H9 (cell line): Measurements from ENCODE around the gene NKD1. TPM values are rescaled to one million over a fixed set of nuclear protein-coding genes. Genes with fewer than 3 reads are reported as not detected.

Source experiments
- DNase-seq: peaks from one replicate; pipeline ENCODE4 v3.0.0-alpha.2; 2017
- H2AFZ ChIP-seq: one replicate; pipeline ENCODE4 v1.6.1; 2013; ENCODE audit warnings: mild to moderate bottlenecking, low read length, control low read depth, moderate library complexity
- H2AK5ac ChIP-seq: 2 replicates; pipeline ENCODE4 v1.6.1; 2013; ENCODE audit warnings: low read length, control low read depth, mixed read lengths; ENCODE audit not compliant: insufficient read length
- H2BK120ac ChIP-seq: one replicate; pipeline ENCODE4 v1.6.1; 2013; ENCODE audit warnings: low read depth, mild to moderate bottlenecking, low read length, control low read depth, inconsistent platforms; ENCODE audit not compliant: poor library complexity, severe bottlenecking
- H2BK12ac ChIP-seq: 2 replicates; pipeline ENCODE4 v1.6.1; 2013; ENCODE audit warnings: low read length, control low read depth, mixed read lengths, low read depth; ENCODE audit not compliant: insufficient read length
- H2BK15ac ChIP-seq: 2 replicates; pipeline ENCODE4 v1.6.1; 2013; ENCODE audit warnings: low read depth, low read length, control low read depth
- H2BK20ac ChIP-seq: one replicate; pipeline ENCODE4 v1.6.1; 2013; ENCODE audit warnings: low read depth, mild to moderate bottlenecking, low read length, control low read depth, inconsistent platforms; ENCODE audit not compliant: poor library complexity, severe bottlenecking
- H2BK5ac ChIP-seq: 2 replicates; pipeline ENCODE4 v1.6.1; 2013; ENCODE audit warnings: low read length, control low read depth, mixed read lengths; ENCODE audit not compliant: insufficient read length
- H3K14ac ChIP-seq: 2 replicates; pipeline ENCODE4 v1.6.1; 2013; ENCODE audit warnings: low read length, control low read depth; ENCODE audit not compliant: insufficient read depth
- H3K18ac ChIP-seq: 2 replicates; pipeline ENCODE4 v1.6.1; 2013; ENCODE audit warnings: low read depth, mild to moderate bottlenecking, mixed read lengths, low read length, control low read depth; ENCODE audit not compliant: insufficient read length
- H3K23ac ChIP-seq: 2 replicates; pipeline ENCODE4 v1.6.1; 2013; ENCODE audit warnings: low read length, control low read depth, mixed read lengths, low read depth; ENCODE audit not compliant: insufficient read length
- H3K23me2 ChIP-seq: 2 replicates; pipeline ENCODE4 v1.6.1; 2013; ENCODE audit warnings: low read depth, mild to moderate bottlenecking, mixed read lengths, low read length, control low read depth; ENCODE audit not compliant: insufficient read length, poor library complexity, severe bottlenecking
- H3K27ac ChIP-seq: 2 replicates; pipeline ENCODE4 v1.5.1; 2013; ENCODE audit warnings: low read length, control low read depth, mixed read lengths, low read depth; ENCODE audit not compliant: insufficient read length
- H3K27me3 ChIP-seq: 2 replicates; pipeline ENCODE4 v1.6.1; 2013; ENCODE audit warnings: low read length, control low read depth, inconsistent platforms; ENCODE audit not compliant: insufficient read depth
- H3K4ac ChIP-seq: 2 replicates; pipeline ENCODE4 v1.6.1; 2013; ENCODE audit warnings: low read depth, mild to moderate bottlenecking, control low read depth, inconsistent platforms, low read length, moderate library complexity
- H3K4me1 ChIP-seq: 2 replicates; pipeline ENCODE4 v1.6.1; 2013; ENCODE audit warnings: low read length, control low read depth, inconsistent platforms; ENCODE audit not compliant: insufficient read depth
- H3K4me2 ChIP-seq: 2 replicates; pipeline ENCODE4 v1.6.1; 2013; ENCODE audit warnings: low read length, control low read depth, mixed read lengths; ENCODE audit not compliant: insufficient read length, insufficient read depth
- H3K56ac ChIP-seq: 2 replicates; pipeline ENCODE4 v1.6.1; 2013; ENCODE audit warnings: low read depth, mild to moderate bottlenecking, mixed read lengths, low read length, control low read depth; ENCODE audit not compliant: insufficient read length
- H3K79me1 ChIP-seq: 2 replicates; pipeline ENCODE4 v1.6.1; 2013; ENCODE audit warnings: low read depth, mild to moderate bottlenecking, moderate library complexity, low read length, control low read depth, inconsistent platforms; ENCODE audit not compliant: insufficient read depth, poor library complexity, severe bottlenecking
- H3K79me2 ChIP-seq: 2 replicates; pipeline ENCODE4 v1.6.1; 2013; ENCODE audit warnings: low read length, control low read depth, inconsistent platforms; ENCODE audit not compliant: insufficient read depth
- H3K9ac ChIP-seq: 2 replicates; pipeline ENCODE4 v1.6.1; 2013; ENCODE audit warnings: low read length, control low read depth, mixed read lengths; ENCODE audit not compliant: insufficient read length; ENCODE audit errors: extremely low read depth
- H3K9me3 ChIP-seq: one replicate; pipeline ENCODE4 v1.6.1; 2013; ENCODE audit warnings: low read depth, low read length, inconsistent platforms; ENCODE audit not compliant: control insufficient read depth
- H3T11ph ChIP-seq: one replicate; pipeline ENCODE4 v1.6.1; 2013; ENCODE audit warnings: mild to moderate bottlenecking, low read length, control low read depth, inconsistent platforms
- H4K20me1 ChIP-seq: one replicate; pipeline ENCODE4 v1.6.1; 2013; ENCODE audit not compliant: control insufficient read depth, insufficient read length, insufficient read depth
- H4K5ac ChIP-seq: 2 replicates; pipeline ENCODE4 v1.6.1; 2013; ENCODE audit warnings: low read depth, mild to moderate bottlenecking, mixed read lengths, low read length, control low read depth; ENCODE audit not compliant: insufficient read length
- H4K8ac ChIP-seq: replicated peaks from 2 replicates; pipeline ENCODE4 v1.6.1; 2013; ENCODE audit warnings: low read length, control low read depth, mixed read lengths, low read depth; ENCODE audit not compliant: insufficient read length
- H4K91ac ChIP-seq: 2 replicates; pipeline ENCODE4 v1.6.1; 2013; ENCODE audit warnings: low read depth, mild to moderate bottlenecking, moderate library complexity, mixed read lengths, low read length, control low read depth; ENCODE audit not compliant: insufficient read length
- H3K27ac Mint-ChIP-seq, 3 experiments: 2 replicates in 2 of 3; 3 replicates in 1 of 3; pipeline ENCODE4 v1.8.0; 2020 to 2021; ENCODE audit warnings: mixed read lengths in 3 of 3, mild to moderate bottlenecking in 1 of 3, moderate library complexity in 1 of 3
- H3K27me3 Mint-ChIP-seq: 2 replicates; pipeline ENCODE4 v1.8.0; 2021; ENCODE audit warnings: low read depth, mild to moderate bottlenecking, moderate library complexity, mixed read lengths
- H3K36me3 Mint-ChIP-seq, 3 experiments: 2 replicates in 2 of 3; 3 replicates in 1 of 3; pipeline ENCODE4 v1.8.0; 2020 to 2021; ENCODE audit warnings: low read depth in 3 of 3, mixed read lengths in 3 of 3; ENCODE audit not compliant: insufficient read depth in 1 of 3
- H3K4me1 Mint-ChIP-seq, 2 experiments: 2 replicates each; pipeline ENCODE4 v1.8.0; 2020; ENCODE audit warnings: mixed read lengths in 2 of 2
- H3K4me3 Mint-ChIP-seq, 2 experiments: 2 replicates in 1 of 2; 3 replicates in 1 of 2; pipeline ENCODE4 v1.8.0; 2020 to 2021; ENCODE audit warnings: mild to moderate bottlenecking in 2 of 2, mixed read lengths in 2 of 2, moderate library complexity in 1 of 2
- H3K9me3 Mint-ChIP-seq, 2 experiments: 2 replicates in 1 of 2; 3 replicates in 1 of 2; pipeline ENCODE4 v1.8.0; 2020; ENCODE audit warnings: mild to moderate bottlenecking in 2 of 2, mixed read lengths in 2 of 2, moderate library complexity in 1 of 2
- WGBS: extraction: QIAGEN DNeasy Blood & Tissue Kit; methylation state at CpG from one replicate; pipeline ENCODE4 v1.1.7; 2013; ENCODE audit warnings: missing lambda C conversion rate, low lambda C conversion rate, mixed read lengths; ENCODE audit not compliant: insufficient read length; ENCODE audit errors: extremely low coverage; 5-methylcytosine and 5-hydroxymethylcytosine counted together
- total RNA-seq: library from RNA; stranded (reverse); gene quantifications from 2 replicates; pipeline ENCODE4 v1.2.1, GENCODE V29; 2021
- TF ChIP-seq, protein P1 (sequence below): fragments of 200-600 bp; sonication (generic); conservative IDR thresholded peaks from 3 replicates; pipeline ENCODE4 v1.8.0; 2021; ENCODE audit warnings: antibody characterized with exemption, mild to moderate bottlenecking

The NKD1 gene
- total RNA-seq, 1 experiment from 2014 or later: 1.9 TPM

DNA sequence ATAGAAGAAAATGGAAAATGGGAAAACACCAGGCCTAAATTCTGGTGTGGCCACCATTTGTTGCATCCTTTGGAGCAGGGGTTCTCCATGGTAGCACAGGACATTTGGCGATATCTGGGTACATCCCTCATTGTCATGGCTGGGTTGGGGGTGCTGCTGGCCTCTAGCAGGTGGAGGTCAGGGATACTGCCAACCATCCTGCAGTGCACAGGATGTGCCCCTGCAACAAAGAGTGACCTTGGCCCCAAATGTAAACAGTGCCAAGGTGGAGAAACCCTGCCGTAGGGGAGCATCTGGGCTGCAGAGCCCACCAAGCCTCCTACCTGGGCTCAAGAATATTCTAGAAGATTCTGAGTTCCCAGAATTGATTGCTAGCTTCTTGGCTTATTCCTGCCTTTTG is 27.5 kb downstream of the NKD1 start:
- Histone ChIP-seq H2BK20ac (no peak overlapping the region), H4K91ac (no peak overlapping the region), H3K4me1 (peaks cover 3% of the 10 kb centered on the region; the same call in 1 of the 2 replicates), H3K14ac (no peak overlapping the region), H2AK5ac (no peak overlapping the region), H3K79me1 (no peaks in the 10 kb centered on the region), H2AFZ (no peak overlapping the region), H3K9me3 (no peaks in the 10 kb centered on the region), H2BK5ac (no peak overlapping the region), H4K8ac (no peak overlapping the region), H3K27me3 (no peaks in the 10 kb centered on the region), H3T11ph (no peak overlapping the region), H2BK12ac (no peak overlapping the region), H3K4ac (no peak overlapping the region), H3K23ac (no peak overlapping the region), H4K20me1 (no peaks in the 10 kb centered on the region), H3K4me2 (no peak overlapping the region), H3K56ac (no peak overlapping the region), H3K9ac (no peak overlapping the region), H3K27ac (no peak overlapping the region), H3K79me2 (no peaks in the 10 kb centered on the region), H3K23me2 (no peaks in the 10 kb centered on the region), H2BK120ac (no peak overlapping the region), H3K18ac (no peak overlapping the region), H2BK15ac (no peak overlapping the region), H4K5ac (no peak overlapping the region)
- Mint-ChIP-seq H3K4me1 (peaks cover 13 to 23% of the 10 kb centered on the region in 2 experiments), H3K4me3 (no peak overlapping the region), H3K36me3 (peaks cover 0 to 5% (median 3%) of the 10 kb centered on the region in 3 experiments; a peak in 2 of 7 replicates), H3K9me3 (no peaks in the 10 kb centered on the region), H3K27ac (no peak overlapping the region), H3K27me3 (no peaks in the 10 kb centered on the region)
- DNase-seq: no peak
- TF ChIP-seq, protein P1, sequence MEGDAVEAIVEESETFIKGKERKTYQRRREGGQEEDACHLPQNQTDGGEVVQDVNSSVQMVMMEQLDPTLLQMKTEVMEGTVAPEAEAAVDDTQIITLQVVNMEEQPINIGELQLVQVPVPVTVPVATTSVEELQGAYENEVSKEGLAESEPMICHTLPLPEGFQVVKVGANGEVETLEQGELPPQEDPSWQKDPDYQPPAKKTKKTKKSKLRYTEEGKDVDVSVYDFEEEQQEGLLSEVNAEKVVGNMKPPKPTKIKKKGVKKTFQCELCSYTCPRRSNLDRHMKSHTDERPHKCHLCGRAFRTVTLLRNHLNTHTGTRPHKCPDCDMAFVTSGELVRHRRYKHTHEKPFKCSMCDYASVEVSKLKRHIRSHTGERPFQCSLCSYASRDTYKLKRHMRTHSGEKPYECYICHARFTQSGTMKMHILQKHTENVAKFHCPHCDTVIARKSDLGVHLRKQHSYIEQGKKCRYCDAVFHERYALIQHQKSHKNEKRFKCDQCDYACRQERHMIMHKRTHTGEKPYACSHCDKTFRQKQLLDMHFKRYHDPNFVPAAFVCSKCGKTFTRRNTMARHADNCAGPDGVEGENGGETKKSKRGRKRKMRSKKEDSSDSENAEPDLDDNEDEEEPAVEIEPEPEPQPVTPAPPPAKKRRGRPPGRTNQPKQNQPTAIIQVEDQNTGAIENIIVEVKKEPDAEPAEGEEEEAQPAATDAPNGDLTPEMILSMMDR: no peak
- no CpG with 5 or more reads among the region's 2 CpGs for WGBS
